Tibial artery (tissue), 4 donors: Measurements from ENCODE around the gene ATP6V1D.
"Not testable (repeated sequence)": the region's sequence is repeated elsewhere in the genome, so short reads cannot be mapped to it uniquely, and the experiment has no call there.

Source experiments
- DNase-seq, 2 donors: peaks; one replicate each; pipeline ENCODE4 v3.0.0-alpha.2; 2019
- H3K27ac ChIP-seq, 2 donors: fragments of 200-600 bp; sonication (generic) in 1 of 2; 1 replicate in 1 of 2; 2 replicates in 1 of 2; pipeline ENCODE4 v1.5.1; 2018 to 2019; ENCODE audit warnings: mild to moderate bottlenecking in 1 of 2
- H3K27me3 ChIP-seq, 2 donors: fragments of 200-600 bp; sonication (generic) in 1 of 2; one replicate each; pipeline versions ENCODE4 v1.5.1 to v1.6.0; 2016 to 2019
- H3K36me3 ChIP-seq, 3 donors: fragments of 200-600 bp; sonication (generic) in 2 of 3; one replicate each; pipeline ENCODE4 v1.5.1; 2016 to 2019; ENCODE audit warnings: mild to moderate bottlenecking in 2 of 3
- H3K4me1 ChIP-seq, 4 donors: fragments of 200-600 bp; sonication (generic) in 2 of 4; 1 replicate in 3 of 4; 2 replicates in 1 of 4; pipeline ENCODE4 v1.5.1; 2016 to 2019
- H3K4me3 ChIP-seq, 2 donors: fragments of 200-600 bp; sonication (generic) in 1 of 2; 1 replicate in 1 of 2; 2 replicates in 1 of 2; pipeline ENCODE4 v1.5.1; 2018 to 2019; ENCODE audit warnings: mild to moderate bottlenecking in 2 of 2
- H3K9me3 ChIP-seq, 3 donors: fragments of 200-600 bp; sonication (generic) in 1 of 3; one replicate each; pipeline ENCODE4 v1.5.1; 2016 to 2019
- intact Hi-C: fragments of 100-400 bp; cut with DNase I; formaldehyde crosslinking; loops from one replicate; pipeline ENCODE4 v1.15.0; 2023; ENCODE audit warnings: low total_unique reads
- TF ChIP-seq, protein P1 (sequence below), 2 experiments: fragments of 200-600 bp in 1 of 2; fragments of 450-650 bp in 1 of 2; IDR thresholded peaks; one replicate each; pipeline ENCODE4 v1.5.1; 2017 to 2019; ENCODE audit warnings: antibody characterized with exemption in 2 of 2, mild to moderate bottlenecking in 1 of 2, moderate library complexity in 1 of 2

Gene ATP6V1D

DNA sequence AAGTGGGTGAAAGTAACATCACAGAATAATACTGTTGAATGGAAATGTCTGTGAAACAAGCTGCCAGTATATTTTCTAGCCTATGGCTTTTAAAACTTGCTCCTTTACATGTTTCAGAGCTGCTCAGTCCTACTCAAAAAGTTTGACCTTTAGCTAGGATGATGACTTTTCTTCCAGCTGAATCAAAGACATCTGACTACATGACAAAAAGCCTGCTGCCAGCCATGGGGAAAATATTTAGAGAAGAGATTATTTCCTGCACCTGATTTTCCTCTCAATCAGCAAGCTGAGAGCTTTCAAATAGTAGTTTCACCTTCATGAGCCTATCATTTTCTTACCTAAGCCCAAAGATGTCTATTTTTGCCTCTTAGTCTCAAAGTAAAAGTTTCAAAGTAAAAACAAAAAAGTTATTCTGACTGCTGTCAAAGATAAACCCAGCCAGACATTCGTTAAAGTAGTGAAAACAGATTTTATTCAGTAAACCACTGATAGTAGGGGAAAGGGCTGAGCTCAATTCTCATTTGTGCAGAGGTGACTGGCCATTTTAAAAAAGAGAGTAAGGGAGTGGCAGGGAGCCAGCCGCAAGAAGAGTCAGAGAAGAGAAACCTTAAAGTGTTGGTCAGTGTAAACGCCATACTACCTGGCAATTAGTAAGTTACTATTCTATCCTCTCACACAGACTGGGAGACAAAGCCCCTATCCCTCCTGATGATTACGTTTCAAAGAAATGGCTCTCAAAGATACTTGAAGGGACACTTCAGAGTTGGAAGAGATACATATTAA, 2.2 kb downstream of the ATP6V1D start:
- Histone ChIP-seq H3K27ac (no peak overlapping the region), H3K27me3 (no peaks in the 10 kb centered on the region), H3K4me1 (peaks cover 6 to 47% (median 36%) of the 10 kb centered on the region in 4 donors), H3K9me3 (no peaks in the 10 kb centered on the region), H3K36me3 (peaks cover 0 to 2% (median 0%) of the 10 kb centered on the region in 3 donors), H3K4me3 (no peak overlapping the region)
- intact Hi-C loops: no loop called here
- no peak for DNase-seq
- TF ChIP-seq, protein P1, sequence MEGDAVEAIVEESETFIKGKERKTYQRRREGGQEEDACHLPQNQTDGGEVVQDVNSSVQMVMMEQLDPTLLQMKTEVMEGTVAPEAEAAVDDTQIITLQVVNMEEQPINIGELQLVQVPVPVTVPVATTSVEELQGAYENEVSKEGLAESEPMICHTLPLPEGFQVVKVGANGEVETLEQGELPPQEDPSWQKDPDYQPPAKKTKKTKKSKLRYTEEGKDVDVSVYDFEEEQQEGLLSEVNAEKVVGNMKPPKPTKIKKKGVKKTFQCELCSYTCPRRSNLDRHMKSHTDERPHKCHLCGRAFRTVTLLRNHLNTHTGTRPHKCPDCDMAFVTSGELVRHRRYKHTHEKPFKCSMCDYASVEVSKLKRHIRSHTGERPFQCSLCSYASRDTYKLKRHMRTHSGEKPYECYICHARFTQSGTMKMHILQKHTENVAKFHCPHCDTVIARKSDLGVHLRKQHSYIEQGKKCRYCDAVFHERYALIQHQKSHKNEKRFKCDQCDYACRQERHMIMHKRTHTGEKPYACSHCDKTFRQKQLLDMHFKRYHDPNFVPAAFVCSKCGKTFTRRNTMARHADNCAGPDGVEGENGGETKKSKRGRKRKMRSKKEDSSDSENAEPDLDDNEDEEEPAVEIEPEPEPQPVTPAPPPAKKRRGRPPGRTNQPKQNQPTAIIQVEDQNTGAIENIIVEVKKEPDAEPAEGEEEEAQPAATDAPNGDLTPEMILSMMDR (IDR thresholded peaks at IDR 0.05): no peak

DNA sequence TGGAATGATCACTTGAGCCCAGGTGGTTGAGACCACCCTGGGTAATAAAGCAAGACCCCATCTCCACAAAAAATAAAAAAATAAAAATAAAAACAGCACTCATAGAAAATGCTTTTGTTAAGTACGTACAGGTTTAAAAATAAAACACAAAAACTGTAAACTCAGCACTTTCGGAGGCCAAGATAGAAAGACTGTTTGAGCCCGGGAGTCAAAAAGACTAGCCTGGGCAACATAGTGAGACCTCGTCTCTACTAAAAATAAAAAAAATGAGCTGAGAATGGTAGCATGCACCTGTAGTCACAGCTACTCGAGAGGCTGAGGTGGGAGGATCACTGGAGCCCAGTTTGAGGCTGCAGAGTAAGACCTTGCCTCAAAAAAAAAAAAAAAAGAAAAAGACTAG, 7.5 kb downstream of the ATP6V1D start:
- H3K9me3 ChIP-seq: no peaks in the 10 kb centered on the region
- peaks cover 0 to 9% (median 2%) of the 10 kb centered on the region in 4 donors for H3K4me1 ChIP-seq
- H3K27me3 ChIP-seq: no peaks in the 10 kb centered on the region
- TF ChIP-seq, protein P1 (IDR thresholded peaks at IDR 0.05): no peak
- intact Hi-C loops: no loop called here
- no peak overlapping the region for H3K4me3 ChIP-seq
- no peak overlapping the region for H3K27ac ChIP-seq
- no peak for DNase-seq
- peaks cover 36 to 47% (median 40%) of the 10 kb centered on the region in 3 donors for H3K36me3 ChIP-seq

DNA sequence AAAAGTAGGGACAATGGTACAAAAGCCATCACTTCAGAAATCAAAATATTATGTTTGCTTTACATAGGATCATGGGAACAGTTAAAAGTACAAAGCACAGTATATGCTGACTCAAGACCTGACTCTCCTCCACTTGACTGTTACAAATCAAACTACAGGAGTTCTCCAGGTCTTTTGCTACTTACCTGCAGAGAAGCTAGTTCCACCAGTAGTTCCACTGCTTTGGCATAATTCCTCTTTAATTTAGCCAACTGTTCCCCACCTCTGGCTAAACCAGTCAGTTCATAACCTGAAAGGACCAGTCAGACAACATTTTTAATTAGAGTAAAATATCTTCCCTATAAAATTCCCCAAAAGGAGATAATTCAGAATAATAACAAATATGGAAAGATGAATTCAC, 14.0 kb downstream of the ATP6V1D start:
- DNase-seq: no peak
- Histone ChIP-seq H3K27ac (no peak overlapping the region), H3K4me1 (no peaks in the 10 kb centered on the region), H3K27me3 (no peaks in the 10 kb centered on the region), H3K36me3 (peaks cover 69 to 86% (median 81%) of the 10 kb centered on the region in 3 donors), H3K9me3 (no peaks in the 10 kb centered on the region), H3K4me3 (no peak overlapping the region)
- TF ChIP-seq, protein P1 (IDR thresholded peaks at IDR 0.05): no peak
- intact Hi-C loops: no loop called here

DNA sequence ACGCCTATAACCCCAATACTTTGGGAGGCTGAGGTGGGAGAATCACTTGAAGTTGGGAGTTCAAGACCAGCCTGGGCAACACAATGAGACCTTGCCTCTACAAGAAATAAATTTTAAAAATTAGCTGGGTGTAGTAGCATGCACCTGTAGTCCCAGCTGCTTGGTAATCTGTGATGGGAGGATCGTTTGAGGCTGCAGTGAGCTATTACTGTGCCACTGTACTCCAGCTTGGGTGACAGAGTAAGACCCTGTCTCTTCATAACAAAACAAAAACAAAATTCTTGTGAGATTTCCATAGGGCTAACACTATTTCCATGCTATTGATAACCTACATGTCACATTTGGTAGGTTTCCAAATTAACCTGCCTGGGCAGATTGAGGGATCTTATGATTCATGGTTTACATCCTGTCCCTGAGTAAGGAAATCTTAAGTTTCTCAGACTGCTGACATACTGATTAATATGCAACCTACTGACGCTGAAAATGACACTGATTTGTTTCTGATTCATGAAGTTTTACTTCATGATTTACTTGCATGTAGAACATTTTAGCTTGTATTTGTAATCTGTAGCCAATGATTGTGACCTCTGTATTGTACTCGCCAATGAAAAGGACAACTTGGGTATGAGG, 15.9 kb downstream of the ATP6V1D start:
- Histone ChIP-seq H3K27ac (no peak overlapping the region), H3K4me3 (no peak overlapping the region), H3K4me1 (no peaks in the 10 kb centered on the region), H3K36me3 (peaks cover 68 to 85% (median 79%) of the 10 kb centered on the region in 3 donors), H3K27me3 (no peaks in the 10 kb centered on the region), H3K9me3 (no peaks in the 10 kb centered on the region)
- TF ChIP-seq, protein P1 (IDR thresholded peaks at IDR 0.05): no peak
- intact Hi-C loops: no loop called here
- no peak for DNase-seq

DNA sequence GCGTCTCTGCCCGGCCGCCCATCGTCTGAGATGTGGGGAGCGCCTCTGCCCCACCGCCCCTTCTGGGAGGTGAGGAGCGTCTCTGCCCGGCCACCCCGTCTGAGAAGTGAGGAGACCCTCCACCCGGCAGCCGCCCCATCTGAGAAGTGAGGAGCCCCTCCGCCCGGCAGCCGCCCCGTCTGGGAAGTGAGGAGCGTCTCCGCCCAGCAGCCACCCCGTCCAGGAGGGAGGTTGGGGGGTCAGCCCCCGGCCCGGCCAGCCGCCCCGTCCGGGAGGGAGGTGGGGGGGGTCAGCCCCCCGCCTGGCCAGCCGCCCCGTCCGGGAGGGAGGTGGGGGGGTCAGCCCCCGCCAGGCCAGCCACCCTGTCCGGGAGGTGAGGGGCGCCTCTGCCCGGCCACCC, 18.4 kb downstream of the ATP6V1D start:
- intact Hi-C loops, H3K4me1 ChIP-seq, H3K27ac ChIP-seq, H3K9me3 ChIP-seq, DNase-seq, H3K27me3 ChIP-seq, H3K4me3 ChIP-seq: not testable (repeated sequence)
- H3K36me3 ChIP-seq: peaks cover 73 to 84% (median 74%) of the 10 kb centered on the region in 3 donors

DNA sequence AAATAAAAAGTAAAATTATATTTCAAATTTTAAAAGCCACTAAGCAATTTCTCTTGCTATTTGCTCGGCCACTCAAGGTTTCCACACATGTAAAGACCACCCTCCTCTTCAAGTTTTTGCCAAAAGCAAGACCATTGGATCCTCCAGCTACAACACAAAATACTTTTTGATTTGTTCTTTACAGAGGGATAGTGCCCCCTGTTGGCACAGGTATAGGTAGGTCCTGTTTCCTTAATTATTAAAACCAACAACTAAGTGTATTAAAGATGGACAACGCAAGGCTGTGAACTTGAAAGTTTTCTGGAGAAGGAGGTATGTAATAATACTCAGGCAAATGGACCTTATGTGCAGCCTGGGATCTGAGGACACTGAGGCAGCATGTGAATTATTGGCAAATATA, 23.8 kb downstream of the ATP6V1D start:
- Histone ChIP-seq H3K9me3 (no peaks in the 10 kb centered on the region), H3K27me3 (no peaks in the 10 kb centered on the region), H3K4me1 (no peaks in the 10 kb centered on the region), H3K27ac (no peak overlapping the region), H3K4me3 (no peak overlapping the region), H3K36me3 (peaks cover 64 to 94% (median 89%) of the 10 kb centered on the region in 3 donors)
- intact Hi-C loops: no loop called here
- TF ChIP-seq, protein P1 (IDR thresholded peaks at IDR 0.05): no peak
- DNase-seq: no peak
